Stimulated activated CD8-positive, alpha-beta memory T cell treated with anti-CD3 and anti-CD28 coated beads, Interleukin-12 subunit alpha, Interleukin-12 subunit beta, amount 100 ng/mL, for 1 hour (primary cell): ENCODE measurements around the gene PCDHA11.
"Not testable (repeated sequence)": the region's sequence is repeated elsewhere in the genome, so short reads cannot be mapped to it uniquely, and the experiment has no call there.

Experiments
- DNase-seq: peaks from one replicate; pipeline ENCODE4 v3.0.0-alpha.2; 2020; ENCODE audit warnings: low read depth

The PCDHA11 gene

DNA sequence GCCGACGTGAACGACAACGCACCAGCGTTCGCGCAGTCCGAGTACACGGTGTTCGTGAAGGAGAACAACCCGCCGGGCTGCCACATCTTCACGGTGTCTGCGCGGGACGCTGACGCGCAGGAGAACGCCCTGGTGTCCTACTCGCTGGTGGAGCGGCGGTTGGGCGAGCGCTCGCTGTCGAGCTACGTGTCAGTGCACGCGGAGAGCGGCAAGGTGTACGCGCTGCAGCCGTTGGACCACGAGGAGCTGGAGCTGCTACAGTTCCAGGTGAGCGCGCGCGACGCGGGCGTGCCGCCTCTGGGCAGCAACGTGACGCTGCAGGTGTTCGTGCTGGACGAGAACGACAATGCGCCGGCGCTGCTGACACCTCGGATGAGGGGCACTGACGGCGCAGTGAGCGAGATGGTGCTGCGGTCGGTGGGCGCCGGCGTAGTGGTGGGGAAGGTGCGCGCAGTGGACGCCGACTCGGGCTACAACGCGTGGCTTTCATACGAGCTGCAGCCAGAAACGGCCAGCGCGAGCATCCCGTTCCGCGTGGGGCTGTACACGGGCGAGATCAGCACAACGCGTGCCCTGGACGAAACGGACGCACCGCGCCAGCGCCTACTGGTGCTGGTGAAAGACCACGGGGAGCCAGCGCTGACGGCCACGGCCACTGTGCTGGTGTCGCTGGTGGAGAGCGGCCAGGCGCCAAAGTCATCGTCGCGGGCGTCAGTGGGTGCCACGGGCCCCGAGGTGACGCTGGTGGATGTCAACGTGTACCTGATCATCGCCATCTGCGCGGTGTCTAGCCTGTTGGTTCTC is 18.7 kb upstream of the PCDHA11 start:
- DNase-seq, result not testable (repeated sequence)

DNA sequence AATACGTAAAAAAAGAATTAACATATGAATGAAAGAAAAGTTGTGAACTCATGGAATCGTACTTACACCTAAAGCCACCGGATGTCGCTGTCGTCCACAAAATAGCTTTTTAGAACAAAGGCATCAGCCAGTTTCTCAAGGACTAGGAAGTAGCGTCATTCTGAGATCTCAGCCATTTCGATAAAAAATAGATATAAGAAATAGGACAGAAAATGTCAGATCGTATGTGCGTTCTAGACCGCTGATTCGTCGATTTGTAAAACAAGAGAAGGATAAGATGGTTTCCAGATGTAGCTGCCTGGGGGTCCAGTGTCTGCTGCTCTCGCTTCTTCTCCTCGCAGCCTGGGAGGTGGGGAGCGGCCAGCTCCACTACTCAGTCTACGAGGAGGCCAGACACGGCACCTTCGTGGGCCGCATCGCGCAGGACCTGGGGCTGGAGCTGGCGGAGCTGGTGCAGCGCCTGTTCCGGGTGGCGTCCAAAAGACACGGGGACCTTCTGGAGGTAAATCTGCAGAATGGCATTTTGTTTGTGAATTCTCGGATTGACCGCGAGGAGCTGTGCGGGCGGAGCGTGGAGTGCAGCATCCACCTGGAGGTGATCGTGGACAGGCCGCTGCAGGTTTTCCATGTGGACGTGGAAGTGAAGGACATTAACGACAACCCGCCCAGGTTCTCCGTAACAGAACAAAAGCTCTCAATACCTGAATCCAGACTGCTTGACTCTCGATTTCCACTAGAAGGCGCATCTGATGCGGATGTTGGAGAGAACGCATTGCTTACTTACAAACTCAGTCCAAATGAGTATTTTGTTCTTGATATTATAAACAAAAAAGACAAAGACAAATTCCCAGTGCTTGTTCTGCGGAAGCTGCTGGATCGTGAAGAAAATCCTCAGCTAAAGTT is 12.7 kb upstream of the PCDHA11 start, which contains the start of gene PCDHA10:
Gene PCDHA10, plus strand, starts transcription at position 126 of the 903 bp plus-strand sequence. Its CDS starts 152 bp downstream, at position 278.
- no peak for DNase-seq

DNA sequence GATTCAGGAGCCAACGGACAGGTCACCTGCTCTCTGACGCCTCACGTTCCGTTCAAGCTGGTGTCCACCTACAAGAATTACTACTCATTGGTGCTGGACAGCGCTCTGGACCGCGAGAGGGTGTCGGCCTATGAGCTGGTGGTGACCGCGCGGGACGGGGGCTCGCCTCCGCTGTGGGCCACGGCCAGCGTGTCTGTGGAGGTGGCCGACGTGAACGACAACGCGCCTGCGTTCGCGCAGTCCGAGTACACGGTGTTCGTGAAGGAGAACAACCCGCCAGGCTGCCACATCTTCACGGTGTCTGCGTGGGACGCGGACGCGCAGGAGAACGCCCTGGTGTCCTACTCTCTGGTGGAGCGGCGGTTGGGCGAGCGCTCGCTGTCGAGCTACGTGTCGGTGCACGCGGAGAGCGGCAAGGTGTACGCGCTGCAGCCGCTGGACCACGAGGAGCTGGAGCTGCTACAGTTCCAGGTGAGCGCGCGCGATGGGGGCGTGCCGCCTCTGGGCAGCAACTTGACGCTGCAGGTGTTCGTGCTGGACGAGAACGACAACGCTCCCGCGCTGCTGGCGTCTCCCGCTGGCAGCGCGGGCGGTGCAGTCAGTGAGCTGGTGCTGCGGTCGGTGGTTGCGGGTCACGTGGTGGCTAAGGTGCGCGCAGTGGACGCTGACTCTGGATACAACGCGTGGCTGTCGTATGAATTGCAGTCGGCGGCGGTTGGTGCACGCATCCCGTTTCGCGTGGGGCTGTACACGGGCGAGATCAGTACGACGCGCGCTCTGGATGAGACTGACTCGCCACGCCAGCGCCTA is 11.4 kb upstream of the PCDHA11 start:
- DNase-seq, result no peak

DNA sequence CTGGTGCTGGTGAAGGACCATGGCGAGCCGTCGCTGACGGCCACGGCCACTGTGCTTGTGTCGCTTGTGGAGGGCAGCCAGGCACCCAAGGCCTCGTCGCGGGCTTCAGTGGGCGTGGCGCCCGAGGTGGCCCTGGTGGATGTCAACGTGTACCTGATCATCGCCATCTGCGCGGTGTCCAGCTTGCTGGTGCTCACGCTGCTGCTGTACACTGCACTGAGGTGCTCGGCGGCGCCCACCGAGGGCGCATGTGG is 10.8 kb upstream of the PCDHA11 start:
- no peak for DNase-seq

DNA sequence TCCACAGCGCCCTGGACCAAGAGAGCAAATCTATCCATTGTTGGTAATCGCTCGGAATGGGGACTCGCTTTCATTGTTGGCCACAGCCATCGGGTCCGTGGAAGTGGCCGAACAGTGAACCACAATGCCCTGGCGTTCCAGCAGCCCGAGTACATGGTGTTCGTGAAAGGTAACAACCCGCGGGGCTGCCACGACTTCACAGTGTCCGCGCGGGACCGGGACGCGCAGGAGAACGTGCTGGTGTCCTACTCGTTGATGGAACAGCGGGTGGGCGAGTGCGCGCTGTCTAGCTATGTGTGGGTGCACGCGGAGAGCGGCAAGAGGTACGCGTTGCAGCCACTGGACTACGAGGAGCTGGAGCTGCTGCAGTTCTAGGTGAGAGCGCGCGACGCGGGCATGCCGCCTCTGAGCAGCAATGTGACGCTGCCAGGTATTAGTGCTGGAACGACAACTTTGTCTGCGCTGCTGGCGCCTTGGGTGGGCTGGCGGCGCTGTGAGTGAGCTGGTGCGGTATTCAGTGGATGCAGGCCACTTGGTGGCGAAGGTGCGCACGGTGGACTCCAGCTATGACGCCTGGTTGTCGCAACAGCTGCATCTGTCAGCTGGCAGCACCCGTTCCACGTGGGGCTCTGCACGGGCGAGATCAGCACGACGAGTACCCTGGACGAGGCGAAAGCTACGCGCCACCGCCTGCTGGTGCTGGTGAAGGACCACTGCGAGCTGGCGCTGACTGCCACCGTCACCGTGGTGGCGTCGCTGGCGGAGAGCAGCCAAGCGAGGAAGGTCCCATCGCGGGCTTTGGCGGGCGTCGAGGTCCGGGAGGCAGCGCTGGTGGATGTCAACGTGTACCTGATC is 6.1 kb upstream of the PCDHA11 start:
- no peak for DNase-seq

DNA sequence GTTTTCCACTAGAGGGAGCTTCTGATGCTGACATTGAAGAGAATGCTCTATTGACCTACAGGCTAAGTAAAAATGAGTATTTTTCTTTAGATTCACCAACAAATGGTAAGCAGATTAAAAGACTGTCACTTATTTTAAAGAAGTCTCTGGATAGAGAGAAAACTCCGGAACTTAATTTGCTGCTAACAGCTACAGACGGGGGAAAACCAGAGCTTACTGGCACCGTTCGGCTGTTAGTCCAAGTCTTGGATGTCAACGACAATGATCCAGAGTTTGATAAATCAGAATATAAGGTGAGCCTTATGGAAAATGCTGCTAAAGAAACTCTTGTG is 764 bp downstream of the PCDHA11 start:
- no peak for DNase-seq

DNA sequence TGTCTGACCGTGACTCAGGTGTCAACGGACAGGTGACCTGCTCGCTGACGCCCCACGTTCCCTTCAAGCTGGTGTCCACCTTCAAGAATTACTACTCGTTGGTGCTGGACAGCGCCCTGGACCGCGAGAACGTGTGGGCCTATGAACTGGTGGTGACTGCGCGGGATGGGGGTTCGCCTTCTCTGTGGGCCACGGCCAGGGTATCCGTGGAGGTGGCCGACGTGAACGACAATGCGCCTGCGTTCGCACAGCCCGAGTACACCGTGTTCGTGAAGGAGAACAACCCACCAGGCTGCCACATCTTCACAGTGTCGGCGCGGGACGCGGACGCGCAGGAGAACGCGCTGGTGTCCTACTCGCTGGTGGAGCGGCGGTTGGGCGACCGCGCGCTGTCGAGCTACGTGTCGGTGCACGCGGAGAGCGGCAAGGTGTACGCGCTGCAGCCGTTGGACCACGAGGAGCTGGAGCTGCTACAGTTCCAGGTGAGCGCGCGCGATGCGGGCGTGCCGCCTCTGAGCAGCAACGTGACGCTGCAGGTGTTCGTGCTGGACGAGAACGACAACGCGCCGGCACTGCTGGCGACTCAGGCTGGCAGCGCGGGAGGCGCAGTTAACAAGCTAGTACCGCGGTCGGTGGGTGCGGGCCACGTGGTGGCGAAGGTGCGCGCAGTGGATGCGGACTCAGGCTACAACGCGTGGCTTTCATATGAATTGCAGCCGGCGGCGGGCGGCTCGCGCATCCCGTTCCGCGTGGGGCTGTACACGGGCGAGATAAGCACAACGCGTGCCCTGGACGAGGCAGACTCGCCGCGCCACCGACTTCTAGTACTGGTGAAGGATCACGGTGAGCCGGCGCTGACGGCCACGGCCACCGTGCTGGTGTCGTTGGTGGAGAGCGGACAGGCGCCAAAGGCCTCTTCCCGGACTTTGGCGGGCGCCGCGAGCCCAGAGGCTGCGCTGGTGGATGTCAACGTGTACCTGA is 1.8 kb downstream of the PCDHA11 start:
- DNase-seq, result no peak

DNA sequence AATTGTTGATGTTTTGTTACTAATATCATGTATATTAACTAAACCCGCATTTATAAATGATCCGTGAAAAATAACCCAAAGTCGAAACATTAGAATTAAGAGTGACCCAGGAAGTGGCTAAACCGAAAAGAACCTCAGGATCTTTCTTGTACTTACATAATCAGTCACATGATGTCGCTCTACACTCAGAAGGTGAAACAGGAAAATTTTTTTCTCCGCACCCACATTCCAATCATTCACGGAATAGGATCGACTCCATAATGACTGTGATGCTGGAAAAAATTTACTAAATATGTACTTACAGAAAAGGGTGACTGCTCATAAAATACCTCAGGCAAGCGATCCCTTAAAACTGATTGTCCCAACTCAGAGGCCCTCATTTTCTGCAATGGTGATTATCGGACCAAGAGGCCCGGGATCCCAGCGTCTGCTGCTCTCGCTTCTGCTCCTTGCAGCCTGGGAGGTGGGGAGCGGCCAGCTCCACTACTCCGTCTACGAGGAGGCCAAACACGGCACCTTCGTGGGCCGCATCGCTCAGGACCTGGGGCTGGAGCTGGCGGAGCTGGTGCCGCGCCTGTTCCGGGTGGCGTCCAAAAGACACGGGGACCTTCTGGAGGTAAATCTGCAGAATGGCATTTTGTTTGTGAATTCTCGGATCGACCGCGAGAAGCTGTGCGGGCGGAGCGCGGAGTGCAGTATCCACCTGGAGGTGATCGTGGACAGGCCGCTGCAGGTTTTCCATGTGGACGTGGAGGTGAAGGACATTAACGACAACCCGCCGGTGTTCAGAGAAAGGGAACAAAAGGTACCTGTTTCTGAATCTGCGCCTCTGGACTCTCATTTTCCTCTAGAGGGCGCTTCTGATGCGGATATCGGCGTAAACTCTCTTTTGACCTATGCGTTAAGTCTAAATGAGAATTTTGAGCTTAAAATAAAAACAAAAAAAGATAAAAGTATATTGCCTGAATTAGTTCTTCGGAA is 6.6 kb downstream of the PCDHA11 start, which contains the start of gene PCDHA12:
Gene PCDHA12, plus strand, starts transcription at position 224 of the 981 bp plus-strand sequence. Its CDS starts 165 bp downstream, at position 389.
- DNase-seq, result no peak

DNA sequence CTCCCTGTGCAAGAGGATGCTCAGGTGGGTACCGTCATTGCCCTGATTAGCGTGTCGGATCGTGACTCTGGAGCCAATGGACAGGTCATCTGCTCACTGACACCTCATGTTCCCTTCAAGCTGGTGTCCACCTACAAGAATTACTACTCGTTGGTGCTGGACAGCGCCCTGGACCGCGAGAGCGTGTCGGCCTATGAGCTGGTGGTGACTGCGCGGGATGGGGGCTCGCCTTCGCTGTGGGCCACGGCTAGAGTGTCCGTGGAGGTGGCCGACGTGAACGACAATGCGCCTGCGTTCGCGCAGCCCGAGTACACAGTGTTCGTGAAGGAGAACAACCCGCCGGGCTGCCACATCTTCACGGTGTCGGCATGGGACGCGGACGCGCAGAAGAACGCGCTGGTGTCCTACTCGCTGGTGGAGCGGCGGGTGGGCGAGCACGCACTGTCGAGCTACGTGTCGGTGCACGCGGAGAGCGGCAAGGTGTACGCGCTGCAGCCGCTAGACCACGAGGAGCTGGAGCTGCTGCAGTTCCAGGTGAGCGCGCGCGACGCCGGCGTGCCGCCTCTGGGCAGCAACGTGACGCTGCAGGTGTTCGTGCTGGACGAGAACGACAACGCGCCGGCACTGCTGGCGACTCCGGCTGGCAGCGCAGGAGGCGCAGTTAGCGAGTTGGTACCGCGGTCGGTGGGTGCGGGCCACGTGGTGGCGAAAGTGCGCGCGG is 7.9 kb downstream of the PCDHA11 start:
- DNase-seq, result not testable (repeated sequence)

DNA sequence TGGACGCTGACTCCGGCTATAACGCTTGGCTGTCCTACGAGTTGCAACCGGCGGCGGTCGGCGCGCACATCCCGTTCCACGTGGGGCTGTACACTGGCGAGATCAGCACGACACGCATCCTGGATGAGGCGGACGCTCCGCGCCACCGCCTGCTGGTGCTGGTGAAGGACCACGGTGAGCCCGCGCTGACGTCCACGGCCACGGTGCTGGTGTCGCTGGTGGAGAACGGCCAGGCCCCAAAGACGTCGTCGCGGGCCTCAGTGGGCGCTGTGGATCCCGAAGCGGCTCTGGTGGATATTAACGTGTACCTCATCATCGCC is 8.5 kb downstream of the PCDHA11 start:
- DNase-seq, result no peak

DNA sequence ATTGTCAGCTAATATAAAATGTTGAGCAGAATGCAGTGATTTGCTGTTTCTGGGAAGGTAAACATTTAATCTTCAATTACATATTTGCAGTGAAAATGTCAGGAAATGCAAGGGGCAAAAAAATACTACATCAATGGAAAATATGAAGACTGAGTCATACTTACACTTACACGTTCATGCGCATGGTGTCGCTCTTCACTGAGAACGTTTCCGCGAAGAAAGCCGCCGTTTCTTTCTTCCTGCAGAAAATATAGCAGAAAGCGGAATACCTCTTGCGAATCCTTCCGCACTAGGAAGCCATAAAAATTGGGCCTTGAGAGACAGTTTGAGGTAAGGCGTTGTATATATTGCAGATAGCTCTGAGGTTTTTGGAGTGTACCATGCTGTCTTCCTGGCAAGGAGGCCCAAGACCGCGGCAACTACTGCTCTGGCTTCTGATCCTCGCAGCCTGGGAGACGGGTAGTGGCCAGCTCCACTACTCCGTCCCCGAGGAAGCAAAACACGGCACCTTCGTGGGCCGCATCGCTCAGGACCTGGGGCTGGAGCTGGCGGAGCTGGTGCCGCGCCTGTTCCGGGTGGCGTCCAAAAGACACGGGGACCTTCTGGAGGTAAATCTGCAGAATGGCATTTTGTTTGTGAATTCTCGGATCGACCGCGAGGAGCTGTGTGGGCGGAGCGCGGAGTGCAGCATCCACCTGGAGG is 13.3 kb downstream of the PCDHA11 start, which contains the start of gene PCDHA13:
Gene PCDHA13, plus strand, starts transcription at position 236 of the 702 bp plus-strand sequence. Its CDS starts 145 bp downstream, at position 381.
- DNase-seq, result no peak

DNA sequence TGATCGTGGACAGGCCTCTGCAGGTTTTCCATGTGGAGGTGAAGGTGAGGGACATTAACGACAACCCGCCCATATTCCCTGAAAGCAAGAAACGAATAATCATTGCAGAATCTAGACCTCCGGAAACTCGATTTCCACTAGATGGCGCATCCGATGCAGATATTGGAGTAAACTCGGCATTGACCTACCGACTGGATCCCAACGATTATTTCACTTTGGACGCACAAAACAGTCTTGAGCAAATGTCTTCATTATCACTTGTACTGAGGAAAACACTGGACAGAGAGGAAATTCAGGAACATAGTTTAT is 13.8 kb downstream of the PCDHA11 start:
- DNase-seq, result no peak

DNA sequence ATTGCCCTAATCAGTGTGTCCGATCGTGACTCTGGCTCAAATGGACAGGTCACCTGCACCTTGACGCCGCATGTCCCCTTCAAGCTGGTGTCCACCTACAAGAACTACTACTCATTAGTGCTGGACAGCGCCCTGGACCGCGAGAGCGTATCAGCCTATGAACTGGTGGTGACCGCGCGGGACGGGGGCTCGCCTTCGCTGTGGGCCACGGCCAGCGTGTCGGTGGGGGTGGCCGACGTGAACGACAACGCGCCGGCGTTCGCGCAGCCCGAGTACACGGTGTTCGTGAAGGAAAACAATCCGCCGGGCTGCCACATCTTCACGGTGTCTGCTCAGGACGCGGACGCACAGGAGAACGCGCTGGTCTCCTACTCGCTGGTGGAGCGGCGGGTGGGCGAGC is 14.6 kb downstream of the PCDHA11 start:
- DNase-seq, result no peak

DNA sequence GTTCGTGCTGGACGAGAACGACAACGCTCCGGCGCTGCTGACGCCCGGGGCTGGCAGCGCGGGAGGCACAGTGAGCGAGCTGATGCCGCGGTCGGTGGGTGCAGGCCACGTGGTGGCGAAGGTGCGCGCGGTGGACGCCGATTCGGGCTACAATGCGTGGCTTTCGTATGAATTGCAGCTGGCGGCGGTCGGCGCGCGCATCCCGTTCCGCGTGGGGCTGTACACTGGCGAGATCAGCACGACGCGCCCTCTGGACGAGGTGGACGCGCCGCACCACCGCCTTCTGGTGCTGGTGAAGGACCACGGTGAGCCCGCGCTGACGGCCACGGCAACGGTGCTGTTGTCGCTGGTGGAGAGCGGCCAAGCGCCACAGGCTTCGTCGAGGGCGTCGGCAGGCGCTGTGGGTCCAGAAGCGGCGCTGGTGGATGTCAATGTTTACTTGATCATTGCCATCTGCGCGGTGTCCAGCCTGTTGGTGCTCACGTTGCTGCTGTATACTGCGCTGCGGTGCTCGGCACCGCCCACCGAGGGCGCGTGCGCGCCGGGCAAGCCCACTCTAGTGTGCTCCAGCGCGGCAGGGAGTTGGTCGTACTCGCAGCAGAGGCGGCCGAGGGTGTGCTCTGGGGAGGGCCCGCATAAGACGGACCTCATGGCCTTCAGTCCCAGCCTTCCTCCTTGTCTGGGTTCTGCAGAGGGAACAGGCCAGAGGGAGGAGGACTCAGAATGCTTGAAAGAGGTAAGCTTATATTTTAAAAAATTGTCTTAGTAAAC is 15.4 kb downstream of the PCDHA11 start:
- DNase-seq, result no peak

DNA sequence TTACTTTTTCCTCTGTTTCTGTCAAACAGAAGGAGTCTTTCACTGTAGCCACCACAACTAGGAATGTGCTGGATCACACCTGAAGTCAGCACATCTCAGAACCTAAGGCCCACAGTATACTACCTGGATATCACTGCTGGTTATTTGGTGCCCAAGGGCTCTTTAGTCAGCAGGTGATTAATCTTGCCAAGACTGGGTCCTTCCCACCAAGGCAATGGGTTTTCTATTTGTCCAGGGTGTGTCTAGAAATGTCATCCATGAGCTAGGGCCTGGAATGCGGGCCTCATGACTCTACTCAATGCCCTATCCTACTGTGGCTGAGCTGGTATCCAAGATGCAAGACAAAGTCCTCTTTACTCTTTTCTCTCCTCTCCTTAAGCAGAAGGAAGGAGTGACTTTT is 47.6 kb downstream of the PCDHA11 start:
- no peak for DNase-seq
